Measurements from ENCODE around the gene OFD1.

GRCh38 chrX:13750812-13751211 is 16.3 kb downstream of the OFD1 start:
- no peak for TF ChIP-seq CTCF (IDR thresholded peaks at IDR 0.05; ENCODE audit: low read depth, low read length)
- no peak for TF ChIP-seq EZH2phosphoT487 (IDR thresholded peaks at IDR 0.05; ENCODE audit: low read depth)
